ENCODE results near the gene ATG7.

DNA sequence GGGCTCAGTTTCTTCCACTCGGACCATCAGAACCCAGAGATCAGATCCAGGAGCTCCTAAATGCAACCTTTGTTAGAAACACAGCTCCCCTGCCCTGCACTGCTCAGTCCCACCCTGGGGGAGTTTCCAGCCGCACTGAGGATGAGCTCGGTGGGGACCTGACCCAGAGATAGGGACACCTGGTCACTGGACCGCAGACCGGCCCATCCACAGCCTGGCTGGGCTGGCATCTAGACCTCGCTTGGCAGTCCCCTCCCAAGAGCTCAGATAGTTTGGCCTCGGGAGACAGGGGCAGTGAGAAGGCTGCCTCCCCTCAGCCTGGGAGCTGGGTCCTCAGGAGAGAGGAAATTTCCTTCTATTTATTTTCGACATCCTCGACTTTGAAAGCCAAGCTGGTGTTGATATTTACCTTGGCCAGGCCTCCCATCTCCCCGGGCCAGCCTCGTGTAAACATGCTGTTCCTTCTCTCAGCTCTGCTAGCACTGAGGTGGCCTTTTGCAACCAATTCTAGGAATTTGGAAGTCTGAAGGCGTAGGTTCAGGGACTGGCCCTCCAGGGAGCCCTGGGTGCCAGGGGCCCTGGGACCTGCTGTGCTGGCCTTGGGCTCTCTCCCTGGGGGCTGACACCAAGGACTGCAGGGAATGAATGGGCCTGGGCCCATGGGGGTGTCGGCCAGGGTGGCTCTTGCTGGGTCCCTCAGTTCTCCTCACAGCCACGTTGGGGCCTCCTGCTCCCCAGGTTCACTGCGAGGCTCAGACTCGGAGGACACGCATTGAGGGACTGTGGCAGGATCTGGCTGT lies 281.4 kb downstream of the ATG7 start:
- TF ChIP-seq, protein P1, sequence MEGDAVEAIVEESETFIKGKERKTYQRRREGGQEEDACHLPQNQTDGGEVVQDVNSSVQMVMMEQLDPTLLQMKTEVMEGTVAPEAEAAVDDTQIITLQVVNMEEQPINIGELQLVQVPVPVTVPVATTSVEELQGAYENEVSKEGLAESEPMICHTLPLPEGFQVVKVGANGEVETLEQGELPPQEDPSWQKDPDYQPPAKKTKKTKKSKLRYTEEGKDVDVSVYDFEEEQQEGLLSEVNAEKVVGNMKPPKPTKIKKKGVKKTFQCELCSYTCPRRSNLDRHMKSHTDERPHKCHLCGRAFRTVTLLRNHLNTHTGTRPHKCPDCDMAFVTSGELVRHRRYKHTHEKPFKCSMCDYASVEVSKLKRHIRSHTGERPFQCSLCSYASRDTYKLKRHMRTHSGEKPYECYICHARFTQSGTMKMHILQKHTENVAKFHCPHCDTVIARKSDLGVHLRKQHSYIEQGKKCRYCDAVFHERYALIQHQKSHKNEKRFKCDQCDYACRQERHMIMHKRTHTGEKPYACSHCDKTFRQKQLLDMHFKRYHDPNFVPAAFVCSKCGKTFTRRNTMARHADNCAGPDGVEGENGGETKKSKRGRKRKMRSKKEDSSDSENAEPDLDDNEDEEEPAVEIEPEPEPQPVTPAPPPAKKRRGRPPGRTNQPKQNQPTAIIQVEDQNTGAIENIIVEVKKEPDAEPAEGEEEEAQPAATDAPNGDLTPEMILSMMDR (IDR thresholded peaks at IDR 0.05), result no peak
- TF ChIP-seq CEBPB (IDR thresholded peaks at IDR 0.05), result no peak
- no peak for TF ChIP-seq SMC3 (IDR thresholded peaks at IDR 0.05)
- TF ChIP-seq, protein P2, sequence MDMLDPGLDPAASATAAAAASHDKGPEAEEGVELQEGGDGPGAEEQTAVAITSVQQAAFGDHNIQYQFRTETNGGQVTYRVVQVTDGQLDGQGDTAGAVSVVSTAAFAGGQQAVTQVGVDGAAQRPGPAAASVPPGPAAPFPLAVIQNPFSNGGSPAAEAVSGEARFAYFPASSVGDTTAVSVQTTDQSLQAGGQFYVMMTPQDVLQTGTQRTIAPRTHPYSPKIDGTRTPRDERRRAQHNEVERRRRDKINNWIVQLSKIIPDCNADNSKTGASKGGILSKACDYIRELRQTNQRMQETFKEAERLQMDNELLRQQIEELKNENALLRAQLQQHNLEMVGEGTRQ (IDR thresholded peaks at IDR 0.05), result no peak
- TF ChIP-seq PHF8 (IDR thresholded peaks at IDR 0.05; ENCODE audit: borderline replicate concordance, low read depth), result no peak
- TF ChIP-seq RAD21 (conservative IDR thresholded peaks at IDR 0.05 in 1 of 2, IDR thresholded peaks at IDR 0.05 in 1 of 2), result no peak
- no peak for TF ChIP-seq MAFK (IDR thresholded peaks at IDR 0.05; ENCODE audit: partially characterized antibody)
- no peak for TF ChIP-seq RFX5 (IDR thresholded peaks at IDR 0.05)
- no peak for TF ChIP-seq POLR2A (IDR thresholded peaks at IDR 0.05; ENCODE audit: low read length)
- TF ChIP-seq EP300 (IDR thresholded peaks at IDR 0.05), result no peak

Data from A549 (cell line).